CD8-positive, alpha-beta memory T cell (primary cell): ENCODE data around the gene NAB2. TPM values are rescaled to one million over a fixed set of nuclear protein-coding genes. Genes with fewer than 3 reads are reported as not detected.

Source experiments
- CTCF ChIA-PET: fragments of 350-600 bp; sonication (Branson Sonifier 250); formaldehyde crosslinking; loops from one replicate; lab custom pipeline; 2021; ENCODE audit warnings: antibody characterized with exemption; lab: Charles Lee
- POLR2A ChIA-PET: fragments of 350-600 bp; sonication (Branson Sonifier 250); formaldehyde crosslinking; loops from one replicate; lab custom pipeline; 2021; ENCODE audit warnings: antibody characterized with exemption; lab: Charles Lee
- DNase-seq, 5 donors: peaks; one replicate each; pipeline versions ENCODE4 v3.0.0 to v3.0.0-alpha.2; 2020 to 2022; ENCODE audit warnings: mixed read lengths in 1 of 5
- H3K27ac ChIP-seq: one replicate; pipeline ENCODE4 v1.7.0; 2013; ENCODE audit warnings: low read depth, mild to moderate bottlenecking, low read length, moderate library complexity
- H3K27me3 ChIP-seq: 2 replicates; pipeline ENCODE4 v1.7.0; 2013; ENCODE audit warnings: low read length, mild to moderate bottlenecking; ENCODE audit not compliant: insufficient read depth, poor library complexity, severe bottlenecking
- H3K36me3 ChIP-seq: 2 replicates; pipeline ENCODE4 v1.7.0; 2013; ENCODE audit warnings: mild to moderate bottlenecking, low read length, moderate library complexity; ENCODE audit not compliant: insufficient read depth
- H3K4me1 ChIP-seq: 2 replicates; pipeline ENCODE4 v1.7.0; 2013; ENCODE audit warnings: mild to moderate bottlenecking, low read length, moderate library complexity; ENCODE audit not compliant: insufficient read depth
- H3K4me3 ChIP-seq: 2 replicates; pipeline ENCODE4 v1.7.0; 2013; ENCODE audit warnings: mild to moderate bottlenecking, low read length
- H3K9me3 ChIP-seq: 2 replicates; pipeline ENCODE4 v1.7.0; 2013; ENCODE audit warnings: mild to moderate bottlenecking, low read length
- H3K27ac Mint-ChIP-seq, 8 donors: one replicate each; pipeline ENCODE4 v1.8.0; 2020 to 2021; ENCODE audit warnings: mixed read lengths in 8 of 8, mild to moderate bottlenecking in 6 of 8, inconsistent platforms in 3 of 8, moderate library complexity in 3 of 8
- H3K27me3 Mint-ChIP-seq, 2 donors: one replicate each; pipeline ENCODE4 v1.8.0; 2020 to 2021; ENCODE audit warnings: mixed read lengths in 2 of 2, mild to moderate bottlenecking in 1 of 2, moderate library complexity in 1 of 2
- H3K36me3 Mint-ChIP-seq, 3 donors: one replicate each; pipeline ENCODE4 v1.8.0; 2020 to 2021; ENCODE audit warnings: mixed read lengths in 3 of 3, inconsistent platforms in 1 of 3, mild to moderate bottlenecking in 1 of 3
- H3K4me1 Mint-ChIP-seq, 3 donors: one replicate each; pipeline ENCODE4 v1.8.0; 2020 to 2021; ENCODE audit warnings: mixed read lengths in 3 of 3, inconsistent platforms in 1 of 3, mild to moderate bottlenecking in 1 of 3
- H3K4me3 Mint-ChIP-seq, 7 donors: one replicate each; pipeline ENCODE4 v1.8.0; 2020 to 2021; ENCODE audit warnings: mixed read lengths in 7 of 7, mild to moderate bottlenecking in 6 of 7, moderate library complexity in 4 of 7, inconsistent platforms in 2 of 7
- H3K9me3 Mint-ChIP-seq, 5 donors: one replicate each; pipeline ENCODE4 v1.8.0; 2020 to 2022; ENCODE audit warnings: mixed read lengths in 5 of 5, mild to moderate bottlenecking in 3 of 5, moderate library complexity in 2 of 5, inconsistent platforms in 1 of 5
- polyA plus RNA-seq: library from polyadenylated mRNA; unstranded; fragments of 300-500 nt; fragmentation: Illumina TruSeq; gene quantifications from one replicate; pipeline ENCODE4 v1.2.3, GENCODE V29; 2021
- total RNA-seq, 2 experiments: library from RNA; stranded (reverse); gene quantifications; one replicate each; pipeline ENCODE4 v1.2.3, GENCODE V29; 2021

NAB2 gene
- total and polyA plus RNA-seq, 3 experiments from 2014 or later: 1.6 to 40.1 (median 37.7) TPM

- Mint-ChIP-seq H3K27me3 (no peaks in the 10 kb centered on the region), H3K4me3 (no peak overlapping the region), H3K27ac (peak overlapping the region in 6 of 8 donors; percentile 32 to 71 (median 60)), H3K36me3 (peaks cover 0 to 88% (median 2%) of the 10 kb centered on the region in 3 donors), H3K9me3 (no peaks in the 10 kb centered on the region), H3K4me1 (peaks cover 18 to 53% (median 23%) of the 10 kb centered on the region in 3 donors)
- Histone ChIP-seq H3K9me3 (no peaks in the 10 kb centered on the region), H3K4me1 (peaks cover 25% of the 10 kb centered on the region), H3K4me3 (no peak overlapping the region), H3K36me3 (peaks cover 57% of the 10 kb centered on the region), H3K27me3 (no peaks in the 10 kb centered on the region), H3K27ac (no peak overlapping the region)
- no peak for DNase-seq
- POLR2A ChIA-PET: interaction anchor here (0.5 to 10.9 kb wide), 3 partner anchors 9 to 19 kb away, joined by 5 to 131 read pairs (median 6); partner anchors contain the start of gene STAT6
- CTCF ChIA-PET: interaction anchor here (0.9 to 14.7 kb wide), 3 partner anchors 11 to 33 kb away, joined by 3 to 195 read pairs (median 3); partner anchors contain the start of gene STAT6
These were observed 7.2 kb downstream of the NAB2 start for GRCh38 chr12:57096099-57096572.

GRCh38 chr12:57096748-57097553, 8.0 kb downstream of the NAB2 start:
- H3K27me3 ChIP-seq: no peaks in the 10 kb centered on the region
- POLR2A ChIA-PET: interaction anchor here (0.9 to 10.9 kb wide), 5 partner anchors 10 to 20 kb away, joined by 3 to 131 read pairs (median 6); partner anchors contain the start of gene STAT6
- H3K36me3 ChIP-seq: peaks cover 50% of the 10 kb centered on the region
- no peak overlapping the region for H3K4me3 ChIP-seq
- peaks cover 0 to 84% (median 2%) of the 10 kb centered on the region in 3 donors for H3K36me3 Mint-ChIP-seq
- peak overlapping the region; percentile 24 for H3K27ac ChIP-seq
- no peak for DNase-seq
- H3K4me1 Mint-ChIP-seq: peaks cover 20 to 47% (median 21%) of the 10 kb centered on the region in 3 donors
- H3K9me3 ChIP-seq: no peaks in the 10 kb centered on the region
- CTCF ChIA-PET: interaction anchor here (1.4 to 14.7 kb wide), 2 partner anchors 10 to 28 kb away, joined by 4 to 195 read pairs; partner anchors contain the start of gene STAT6
- H3K27me3 Mint-ChIP-seq: no peaks in the 10 kb centered on the region
- no peak overlapping the region for H3K4me3 Mint-ChIP-seq
- peaks cover 24% of the 10 kb centered on the region for H3K4me1 ChIP-seq
- peak overlapping the region in 4 of 8 donors; percentile 51 to 83 (median 68) for H3K27ac Mint-ChIP-seq
- H3K9me3 Mint-ChIP-seq: no peaks in the 10 kb centered on the region

- ChIA-PET CTCF (interaction anchor here (1.3 to 14.7 kb wide), 3 partner anchors 10 to 28 kb away, joined by 3 to 195 read pairs (median 4); partner anchors contain the start of gene STAT6), POLR2A (interaction anchor here (0.9 to 2.8 kb wide), 4 partner anchors 11 to 21 kb away, joined by 3 to 13 read pairs (median 4); partner anchors contain the start of gene STAT6)
- Mint-ChIP-seq H3K27ac (peak overlapping the region in 1 of 8 donors; percentile 71), H3K27me3 (no peaks in the 10 kb centered on the region), H3K4me1 (peaks cover 22 to 46% (median 24%) of the 10 kb centered on the region in 3 donors), H3K36me3 (peaks cover 0 to 84% (median 2%) of the 10 kb centered on the region in 3 donors), H3K4me3 (no peak overlapping the region), H3K9me3 (no peaks in the 10 kb centered on the region)
- DNase-seq: no peak
- H3K4me3 ChIP-seq: no peak overlapping the region
- no peaks in the 10 kb centered on the region for H3K9me3 ChIP-seq
- H3K4me1 ChIP-seq: peaks cover 27% of the 10 kb centered on the region
- peaks cover 45% of the 10 kb centered on the region for H3K36me3 ChIP-seq
- H3K27me3 ChIP-seq: no peaks in the 10 kb centered on the region
- peak overlapping the region; percentile 24 for H3K27ac ChIP-seq
These were observed 8.6 kb downstream of the NAB2 start for GRCh38 chr12:57097554-57097835.

GRCh38 chr12:57098546-57098945, 9.6 kb downstream of the NAB2 start:
- ChIA-PET CTCF (interaction anchor here (1.3 to 14.7 kb wide), 5 partner anchors 9 to 29 kb away, joined by 3 to 195 read pairs (median 4); partner anchors contain the start of genes NEMP1 and STAT6), POLR2A (interaction anchor here (0.9 to 2.8 kb wide), 3 partner anchors 10 to 25 kb away, joined by 3 to 13 read pairs (median 4); partner anchors contain the start of gene STAT6)
- Histone ChIP-seq H3K27me3 (no peaks in the 10 kb centered on the region), H3K4me3 (no peak overlapping the region), H3K4me1 (peaks cover 21% of the 10 kb centered on the region), H3K27ac (no peak overlapping the region), H3K36me3 (peaks cover 41% of the 10 kb centered on the region), H3K9me3 (no peaks in the 10 kb centered on the region)
- Mint-ChIP-seq H3K4me1 (peaks cover 17 to 35% (median 18%) of the 10 kb centered on the region in 3 donors), H3K9me3 (no peaks in the 10 kb centered on the region), H3K27me3 (no peaks in the 10 kb centered on the region), H3K36me3 (peaks cover 0 to 78% (median 2%) of the 10 kb centered on the region in 3 donors), H3K27ac (peak overlapping the region in 6 of 8 donors; percentile 26 to 93 (median 36)), H3K4me3 (no peak overlapping the region)
- DNase-seq: no peak

GRCh38 chr12:57099047-57099714, 10.3 kb downstream of the NAB2 start:
- H3K4me3 Mint-ChIP-seq: no peak overlapping the region
- peaks cover 13 to 36% (median 15%) of the 10 kb centered on the region in 3 donors for H3K4me1 Mint-ChIP-seq
- Histone ChIP-seq H3K4me3 (no peak overlapping the region), H3K27ac (no peak overlapping the region), H3K9me3 (no peaks in the 10 kb centered on the region), H3K4me1 (peaks cover 14% of the 10 kb centered on the region), H3K36me3 (peaks cover 48% of the 10 kb centered on the region), H3K27me3 (no peaks in the 10 kb centered on the region)
- ChIA-PET CTCF (interaction anchor here (1.3 to 14.7 kb wide), 5 partner anchors 8 to 30 kb away, joined by 3 to 195 read pairs (median 4); partner anchors contain the start of genes NEMP1 and STAT6), POLR2A (interaction anchor here (0.9 to 2.8 kb wide), 2 partner anchors 12 to 25 kb away, joined by 3 to 13 read pairs; partner anchors contain the start of gene STAT6)
- peaks cover 0 to 81% (median 2%) of the 10 kb centered on the region in 3 donors for H3K36me3 Mint-ChIP-seq
- H3K27me3 Mint-ChIP-seq: no peaks in the 10 kb centered on the region
- no peak for DNase-seq
- H3K27ac Mint-ChIP-seq: peak overlapping the region; percentile 35 to 93 (median 74)
- H3K9me3 Mint-ChIP-seq: no peaks in the 10 kb centered on the region

GRCh38 chr12:57099766-57100165, 10.9 kb downstream of the NAB2 start:
- H3K9me3 ChIP-seq: no peaks in the 10 kb centered on the region
- POLR2A ChIA-PET: interaction anchor here (2.8 kb wide), 1 partner anchor 12 kb away, joined by 13 read pairs; the partner anchor contains the start of gene STAT6
- CTCF ChIA-PET: interaction anchor here (1.3 to 14.7 kb wide), 4 partner anchors 8 to 30 kb away, joined by 3 to 195 read pairs (median 4); partner anchors contain the start of genes NEMP1 and STAT6
- Mint-ChIP-seq H3K9me3 (no peaks in the 10 kb centered on the region), H3K4me3 (no peak overlapping the region), H3K27ac (peak overlapping the region in 5 of 8 donors; percentile 39 to 93 (median 63)), H3K4me1 (peaks cover 13 to 32% (median 13%) of the 10 kb centered on the region in 3 donors), H3K36me3 (peaks cover 0 to 82% (median 3%) of the 10 kb centered on the region in 3 donors), H3K27me3 (no peaks in the 10 kb centered on the region)
- peaks cover 54% of the 10 kb centered on the region for H3K36me3 ChIP-seq
- DNase-seq: no peak
- no peak overlapping the region for H3K4me3 ChIP-seq
- no peaks in the 10 kb centered on the region for H3K27me3 ChIP-seq
- H3K4me1 ChIP-seq: peaks cover 11% of the 10 kb centered on the region
- no peak overlapping the region for H3K27ac ChIP-seq
